Measurements from ENCODE around the gene OR5D18.

The OR5D18 gene

GRCh38 chr11:55819330-55819729 lies at the start of gene OR5D18:
OR5D18 (plus strand) TSS chr11:55819630; CDS start chr11:55819630, 0 bp downstream.
- DNase-seq (ENCODE audit: low read depth in 2 of 2): no peak
- TF ChIP-seq CTCF (IDR thresholded peaks at IDR 0.05; ENCODE audit: low read depth, low read length): no peak

DNA sequence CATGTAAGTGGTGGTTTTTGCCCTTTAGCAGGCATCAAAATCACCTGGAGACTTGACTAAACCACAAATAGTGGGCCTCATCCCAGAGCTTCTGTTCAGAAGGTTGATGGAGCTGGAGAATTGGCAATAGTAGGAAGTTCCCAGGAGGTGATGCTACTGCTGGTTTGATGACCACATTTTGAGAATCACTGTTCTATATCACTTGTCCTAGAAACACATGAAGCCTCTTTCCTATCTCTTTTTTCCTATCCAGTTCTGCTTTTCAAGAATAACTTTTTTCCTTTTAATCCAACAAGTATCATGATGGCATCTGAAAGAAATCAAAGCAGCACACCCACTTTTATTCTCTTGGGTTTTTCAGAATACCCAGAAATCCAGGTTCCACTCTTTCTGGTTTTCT lies 46.3 kb upstream of the OR5D18 start, which contains the start of gene OR5D13:
OR5D13 (plus strand) TSS at position 301 of the 400 bp plus-strand sequence; CDS start at position 301, 0 bp downstream.
- no peak within 1 kb of the TSS for H3K4me3 ChIP-seq (replicated peaks in 1 of 2; ENCODE audit: low read depth in 2 of 2, low read length in 2 of 2)
- no peak for TF ChIP-seq CTCF (IDR thresholded peaks at IDR 0.05; ENCODE audit: low read depth, low read length)
- no peak for DNase-seq (ENCODE audit: low read depth in 2 of 2)

More at GRCh38 chr11:55819330-55819729, at the start of gene OR5D18:
- H3K4me3 ChIP-seq (replicated peaks in 1 of 2; ENCODE audit: low read depth in 2 of 2, low read length in 2 of 2): no peak within 1 kb of the TSS

GRCh38 chr11:55791606-55792005 lies 27.8 kb upstream of the OR5D18 start:
- DNase-seq (ENCODE audit: low read depth in 2 of 2): no peak
- TF ChIP-seq CTCF (IDR thresholded peaks at IDR 0.05; ENCODE audit: low read depth, low read length): no peak
- no peak overlapping the region for H3K4me3 ChIP-seq (replicated peaks in 1 of 2; ENCODE audit: low read depth in 2 of 2, low read length in 2 of 2)

GRCh38 chr11:55793321-55793720 lies 26.1 kb upstream of the OR5D18 start:
- DNase-seq (ENCODE audit: low read depth in 2 of 2): no peak
- no peak for TF ChIP-seq CTCF (IDR thresholded peaks at IDR 0.05; ENCODE audit: low read depth, low read length)
- H3K4me3 ChIP-seq (replicated peaks in 1 of 2; ENCODE audit: low read depth in 2 of 2, low read length in 2 of 2): no peak overlapping the region

DNA sequence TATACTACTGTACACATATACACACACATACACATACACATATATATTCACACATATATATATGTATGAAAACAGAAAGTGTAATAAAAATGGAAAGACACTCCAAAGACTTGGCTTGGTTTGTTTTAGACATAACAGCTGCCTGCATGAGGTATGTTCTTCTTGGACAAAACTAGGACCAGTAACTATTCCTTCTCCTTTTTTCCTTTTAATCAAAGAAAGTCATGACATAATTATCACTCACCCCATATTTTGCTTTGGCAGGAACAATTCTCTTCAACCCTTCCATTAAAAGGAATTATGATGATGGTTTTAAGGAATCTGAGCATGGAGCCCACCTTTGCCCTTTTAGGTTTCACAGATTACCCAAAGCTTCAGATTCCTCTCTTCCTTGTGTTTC lies 24.2 kb upstream of the OR5D18 start, which contains the start of gene OR5D14:
OR5D14 (plus strand) TSS at position 301 of the 400 bp plus-strand sequence; CDS start at position 301, 0 bp downstream.
- no peak for DNase-seq (ENCODE audit: low read depth in 2 of 2)
- TF ChIP-seq CTCF (IDR thresholded peaks at IDR 0.05; ENCODE audit: low read depth, low read length): no peak
- no peak within 1 kb of the TSS for H3K4me3 ChIP-seq (replicated peaks in 1 of 2; ENCODE audit: low read depth in 2 of 2, low read length in 2 of 2)

- DNase-seq (ENCODE audit: low read depth in 2 of 2): no peak
- TF ChIP-seq CTCF (IDR thresholded peaks at IDR 0.05; ENCODE audit: low read depth, low read length): no peak
- H3K4me3 ChIP-seq (replicated peaks in 1 of 2; ENCODE audit: low read depth in 2 of 2, low read length in 2 of 2): no peak overlapping the region
Measured at GRCh38 chr11:55806248-55806647, 13.2 kb upstream of the OR5D18 start.

- TF ChIP-seq CTCF (IDR thresholded peaks at IDR 0.05; ENCODE audit: low read depth, low read length): no peak
- no peak for DNase-seq (ENCODE audit: low read depth in 2 of 2)
- H3K4me3 ChIP-seq (replicated peaks in 1 of 2; ENCODE audit: low read depth in 2 of 2, low read length in 2 of 2): no peak within 1 kb of the TSS
Measured at GRCh38 chr11:55811067-55811466, 8.4 kb upstream of the OR5D18 start, which contains the start of gene OR5L1. OR5L1 (plus strand) TSS chr11:55811367; CDS start chr11:55811467, 100 bp downstream.
